SK-N-SH (cell line): Measurements from ENCODE around the gene SYNE2. TPM values are rescaled to one million over a fixed set of nuclear protein-coding genes. Genes with fewer than 3 reads are reported as not detected.

ENCODE experiments used
- CTCF ChIA-PET: fragments of 300-600, 350-600 bp; formaldehyde crosslinking; extraction: SDS; loops from one replicate; lab custom pipeline; 2021; lab: Yijun Ruan, JAX
- POLR2A ChIA-PET: fragments of 350-600 bp; sonication (Branson Sonifier 250); formaldehyde crosslinking; extraction: SDS; loops from one replicate; lab custom pipeline; 2020; ENCODE audit warnings: antibody characterized with exemption, inconsistent platforms; lab: Yijun Ruan, JAX
- DNase-seq: peaks from one replicate; pipeline ENCODE4 v3.0.0; 2012
- H2AFZ ChIP-seq: fragments of 200-600 bp; sonication (generic); 2 replicates; pipeline ENCODE4 v1.8.1; 2016; ENCODE audit warnings: antibody characterized with exemption, mild to moderate bottlenecking, low read depth
- H3F3A ChIP-seq: fragments of 200-600 bp; sonication (generic); replicated peaks from 2 replicates; pipeline ENCODE3; 2016; ENCODE audit warnings: antibody characterized with exemption, mild to moderate bottlenecking; ENCODE audit not compliant: insufficient read depth
- H3K27ac ChIP-seq, 2 experiments: fragments of 200-500 bp in 1 of 2; fragments of 200-600 bp in 1 of 2; sonication (Bioruptor generic) in 1 of 2; sonication (generic), shearing (Covaris generic) in 1 of 2; 2 replicates each; pipeline versions ENCODE4 v1.5.1 to v1.6.1; 2014 to 2016; ENCODE audit warnings: low read depth in 2 of 2, inconsistent platforms in 1 of 2, low read length in 1 of 2, mild to moderate bottlenecking in 1 of 2, mixed read lengths in 1 of 2
- H3K27me3 ChIP-seq: fragments of 200-600 bp; sonication (generic), shearing (Covaris generic); 2 replicates; pipeline ENCODE4 v1.6.1; 2016; ENCODE audit warnings: mixed run types; ENCODE audit not compliant: insufficient read depth
- H3K36me3 ChIP-seq, 2 experiments: fragments of 200-500 bp in 1 of 2; fragments of 200-600 bp in 1 of 2; sonication (Bioruptor generic) in 1 of 2; sonication (generic) in 1 of 2; replicated peaks in 1 of 2; 2 replicates each; pipeline versions ENCODE3 to v1.5.1; 2014 to 2016; ENCODE audit warnings: low read length in 1 of 2, mild to moderate bottlenecking in 1 of 2; ENCODE audit not compliant: insufficient read depth in 2 of 2, control insufficient read depth in 1 of 2
- H3K4me1 ChIP-seq, 2 experiments: fragments of 200-500 bp in 1 of 2; fragments of 200-600 bp in 1 of 2; sonication (Bioruptor generic) in 1 of 2; sonication (generic), shearing (Covaris generic) in 1 of 2; 2 replicates each; pipeline versions ENCODE4 v1.5.1 to v1.6.1; 2014 to 2016; ENCODE audit warnings: low read depth in 1 of 2, low read length in 1 of 2, mixed run types in 1 of 2; ENCODE audit not compliant: insufficient read depth in 2 of 2, control insufficient read depth in 1 of 2
- H3K4me2 ChIP-seq: fragments of 200-600 bp; sonication (generic), shearing (Covaris generic); 2 replicates; pipeline ENCODE4 v1.6.1; 2017; ENCODE audit warnings: mixed run types
- H3K4me3 ChIP-seq, 2 experiments: fragments of 200-500 bp in 1 of 2; fragments of 200-600 bp in 1 of 2; sonication (Bioruptor generic) in 1 of 2; sonication (generic), shearing (Covaris generic) in 1 of 2; 2 replicates each; pipeline versions ENCODE4 v1.5.1 to v1.8.1; 2014 to 2016; ENCODE audit warnings: low read depth in 2 of 2, inconsistent platforms in 1 of 2, low read length in 1 of 2, mild to moderate bottlenecking in 1 of 2, mixed read lengths in 1 of 2, moderate library complexity in 1 of 2
- H3K79me2 ChIP-seq: fragments of 200-600 bp; sonication (generic); 2 replicates; pipeline ENCODE4 v1.8.1; 2017; ENCODE audit warnings: mild to moderate bottlenecking; ENCODE audit not compliant: insufficient read depth
- H3K9ac ChIP-seq: fragments of 200-600 bp; sonication (generic); 2 replicates; pipeline ENCODE4 v1.6.1; 2017; ENCODE audit warnings: mixed run types
- H3K9me2 ChIP-seq: fragments of 200-600 bp; sonication (generic); 2 replicates; pipeline ENCODE4 v1.6.1; 2017; ENCODE audit warnings: mixed run types
- H3K9me3 ChIP-seq: fragments of 200-600 bp; sonication (generic); 2 replicates; pipeline ENCODE4 v1.6.1; 2017; ENCODE audit warnings: mixed run types, mild to moderate bottlenecking, moderate library complexity
- H4K20me1 ChIP-seq: fragments of 200-600 bp; sonication (generic); 2 replicates; pipeline ENCODE4 v1.6.1; 2017; ENCODE audit warnings: mild to moderate bottlenecking, mixed run types; ENCODE audit not compliant: insufficient read depth
- CHD2 ChIP-seq: fragments of 150-350 bp; IDR thresholded peaks from 2 replicates; pipeline ENCODE4 v1.6.1; 2018; ENCODE audit warnings: low read length; ENCODE audit not compliant: partially characterized antibody
- FOSL2 ChIP-seq: IDR thresholded peaks from 2 replicates; pipeline ENCODE4 v1.4.0; 2012; ENCODE audit warnings: low read depth, mild to moderate bottlenecking, moderate library complexity, borderline replicate concordance
- FOXJ3 ChIP-seq: sonication (generic); formaldehyde crosslinking; IDR thresholded peaks from 2 replicates; pipeline ENCODE4 v1.5.1; 2020; ENCODE audit warnings: mild to moderate bottlenecking, missing genetic modification reagents
- GATA2 ChIP-seq: sonication (generic); formaldehyde crosslinking; IDR thresholded peaks from 2 replicates; pipeline ENCODE4 v1.5.0; 2020; ENCODE audit warnings: mild to moderate bottlenecking, missing genetic modification reagents
- MXI1 ChIP-seq: IDR thresholded peaks from 2 replicates; pipeline ENCODE4 v1.6.1; 2012; ENCODE audit warnings: mild to moderate bottlenecking, low read depth, low read length, improper control_type of control experiment
- NFIC ChIP-seq: IDR thresholded peaks from 2 replicates; pipeline ENCODE4 v1.4.0; 2012; ENCODE audit warnings: borderline replicate concordance
- RCOR1 ChIP-seq: fragments of 150-350 bp; IDR thresholded peaks from 2 replicates; pipeline ENCODE4 v1.6.1; 2017; ENCODE audit warnings: antibody characterized with exemption, low read length
- TAF1 ChIP-seq: IDR thresholded peaks from 2 replicates; pipeline ENCODE4 v1.6.1; 2012; ENCODE audit warnings: low read depth, mild to moderate bottlenecking, low read length, moderate library complexity, borderline replicate concordance
- TEAD4 ChIP-seq: IDR thresholded peaks from 2 replicates; pipeline ENCODE4 v1.4.0; 2012; ENCODE audit warnings: mild to moderate bottlenecking, borderline replicate concordance; ENCODE audit not compliant: insufficient read depth
- WGBS: methylation state at CpG from one replicate; pipeline ENCODE4 v1.1.6; 2017; ENCODE audit warnings: low lambda C conversion rate; 5-methylcytosine and 5-hydroxymethylcytosine counted together
- polyA plus RNA-seq, 3 experiments: library from polyadenylated mRNA; depleted of rRNA; stranded (reverse); fragments of >200 nt; gene quantifications; 2 replicates each; pipeline ENCODE4 v1.2.3, GENCODE V29; 2012
- TF ChIP-seq, protein P1 (sequence below): IDR thresholded peaks from 2 replicates; pipeline ENCODE4; 2012
- TF ChIP-seq, protein P2 (sequence below): IDR thresholded peaks from 2 replicates; pipeline ENCODE4 v1.4.0; 2012; ENCODE audit warnings: low read depth, borderline replicate concordance
- TF ChIP-seq, protein P3 (sequence below): IDR thresholded peaks from 2 replicates; pipeline ENCODE4 v1.6.1; 2012; ENCODE audit warnings: mild to moderate bottlenecking, low read depth, low read length, moderate library complexity
- TF ChIP-seq, protein P4 (sequence below): fragments of 200-600 bp; sonication (generic); IDR thresholded peaks from 2 replicates; pipeline ENCODE4 v1.6.1; 2017; ENCODE audit warnings: antibody characterized with exemption, mild to moderate bottlenecking, moderate library complexity
- TF ChIP-seq, protein P5 (sequence below): IDR thresholded peaks from 2 replicates; pipeline ENCODE4 v1.4.0; 2012; ENCODE audit warnings: low read depth
- TF ChIP-seq, protein P6 (sequence below): fragments of 150-350 bp; IDR thresholded peaks from 2 replicates; pipeline ENCODE4 v1.6.1; 2017; ENCODE audit warnings: antibody characterized with exemption, low read length, low read depth, borderline replicate concordance

The SYNE2 gene
- polyA plus RNA-seq, 1 of the 3 experiments (the other 2 are of a cell fraction), result 7.1 TPM

DNA sequence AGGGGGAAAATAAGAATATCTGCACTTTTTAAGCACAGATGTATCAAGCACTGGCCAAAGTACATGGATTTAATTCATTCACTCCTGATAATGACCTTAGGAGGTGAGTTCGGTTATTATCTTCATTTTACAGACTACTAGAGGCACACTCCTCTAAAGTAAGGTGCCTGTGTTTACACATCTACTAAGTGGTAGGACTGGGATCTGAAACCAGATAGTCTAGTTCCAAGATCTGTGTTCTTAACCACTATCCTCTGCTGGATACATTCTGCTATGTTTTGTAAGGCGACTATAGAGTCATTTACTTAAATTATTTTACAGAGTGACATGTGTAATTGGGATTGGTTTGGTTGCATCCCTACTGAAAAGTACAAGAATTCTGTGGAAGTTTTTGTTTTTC lies 266.1 kb downstream of the SYNE2 start:
- H3K4me2 ChIP-seq, result no peak overlapping the region
- no peaks in the 10 kb centered on the region for H3K36me3 ChIP-seq
- H3K79me2 ChIP-seq, result no peaks in the 10 kb centered on the region
- no peak for DNase-seq
- no peaks in the 10 kb centered on the region for H3K4me1 ChIP-seq
- POLR2A ChIA-PET, result no interaction called here
- no peak overlapping the region for H3K27ac ChIP-seq
- CTCF ChIA-PET, result no interaction called here
- WGBS, result 96% methylated on average over 2 of the region's 2 CpGs
- H3F3A ChIP-seq, result no peaks in the 10 kb centered on the region
- H4K20me1 ChIP-seq, result no peaks in the 10 kb centered on the region
- no peaks in the 10 kb centered on the region for H3K9me2 ChIP-seq
- no peak overlapping the region for H3K4me3 ChIP-seq
- H2AFZ ChIP-seq, result no peak overlapping the region
- H3K27me3 ChIP-seq, result no peaks in the 10 kb centered on the region
- H3K9ac ChIP-seq, result no peak overlapping the region
- H3K9me3 ChIP-seq, result no peaks in the 10 kb centered on the region
- TF ChIP-seq, protein P1, sequence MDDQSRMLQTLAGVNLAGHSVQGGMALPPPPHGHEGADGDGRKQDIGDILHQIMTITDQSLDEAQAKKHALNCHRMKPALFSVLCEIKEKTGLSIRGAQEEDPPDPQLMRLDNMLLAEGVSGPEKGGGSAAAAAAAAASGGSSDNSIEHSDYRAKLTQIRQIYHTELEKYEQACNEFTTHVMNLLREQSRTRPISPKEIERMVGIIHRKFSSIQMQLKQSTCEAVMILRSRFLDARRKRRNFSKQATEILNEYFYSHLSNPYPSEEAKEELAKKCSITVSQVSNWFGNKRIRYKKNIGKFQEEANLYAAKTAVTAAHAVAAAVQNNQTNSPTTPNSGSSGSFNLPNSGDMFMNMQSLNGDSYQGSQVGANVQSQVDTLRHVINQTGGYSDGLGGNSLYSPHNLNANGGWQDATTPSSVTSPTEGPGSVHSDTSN, result no peak
- TF ChIP-seq, protein P2, sequence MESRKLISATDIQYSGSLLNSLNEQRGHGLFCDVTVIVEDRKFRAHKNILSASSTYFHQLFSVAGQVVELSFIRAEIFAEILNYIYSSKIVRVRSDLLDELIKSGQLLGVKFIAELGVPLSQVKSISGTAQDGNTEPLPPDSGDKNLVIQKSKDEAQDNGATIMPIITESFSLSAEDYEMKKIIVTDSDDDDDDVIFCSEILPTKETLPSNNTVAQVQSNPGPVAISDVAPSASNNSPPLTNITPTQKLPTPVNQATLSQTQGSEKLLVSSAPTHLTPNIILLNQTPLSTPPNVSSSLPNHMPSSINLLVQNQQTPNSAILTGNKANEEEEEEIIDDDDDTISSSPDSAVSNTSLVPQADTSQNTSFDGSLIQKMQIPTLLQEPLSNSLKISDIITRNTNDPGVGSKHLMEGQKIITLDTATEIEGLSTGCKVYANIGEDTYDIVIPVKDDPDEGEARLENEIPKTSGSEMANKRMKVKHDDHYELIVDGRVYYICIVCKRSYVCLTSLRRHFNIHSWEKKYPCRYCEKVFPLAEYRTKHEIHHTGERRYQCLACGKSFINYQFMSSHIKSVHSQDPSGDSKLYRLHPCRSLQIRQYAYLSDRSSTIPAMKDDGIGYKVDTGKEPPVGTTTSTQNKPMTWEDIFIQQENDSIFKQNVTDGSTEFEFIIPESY, result no peak
- TF ChIP-seq TAF1, result no peak

DNA sequence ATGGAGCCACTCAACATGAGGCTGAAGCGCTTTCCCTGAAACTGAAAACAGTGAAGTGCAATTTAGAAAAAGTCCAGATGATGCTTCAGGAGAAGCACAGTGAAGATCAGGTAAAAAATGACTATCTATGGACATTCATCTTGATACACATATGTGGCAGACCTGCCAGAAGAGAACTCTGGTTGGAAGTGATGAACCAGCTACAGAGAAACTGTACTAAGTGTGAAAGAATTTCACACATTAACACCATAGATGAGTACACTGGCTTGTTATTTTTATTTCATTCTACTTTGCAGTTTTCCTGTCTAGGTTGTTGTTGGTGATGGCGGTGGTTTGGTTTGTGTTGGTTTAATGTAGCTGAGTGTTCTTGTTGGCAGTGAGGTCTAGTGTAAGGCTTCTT lies 266.7 kb downstream of the SYNE2 start:
- 96% methylated on average over 2 of the region's 2 CpGs for WGBS
- no peaks in the 10 kb centered on the region for H3K9me2 ChIP-seq
- no peak overlapping the region for H3K4me3 ChIP-seq
- H4K20me1 ChIP-seq, result no peaks in the 10 kb centered on the region
- H3K27ac ChIP-seq, result no peak overlapping the region
- H3K79me2 ChIP-seq, result no peaks in the 10 kb centered on the region
- no peaks in the 10 kb centered on the region for H3K9me3 ChIP-seq
- CTCF ChIA-PET, result no interaction called here
- H3F3A ChIP-seq, result no peaks in the 10 kb centered on the region
- no peak overlapping the region for H3K9ac ChIP-seq
- H3K27me3 ChIP-seq, result no peaks in the 10 kb centered on the region
- POLR2A ChIA-PET, result no interaction called here
- no peak overlapping the region for H2AFZ ChIP-seq
- H3K4me1 ChIP-seq, result no peaks in the 10 kb centered on the region
- DNase-seq, result no peak
- no peak overlapping the region for H3K4me2 ChIP-seq
- no peaks in the 10 kb centered on the region for H3K36me3 ChIP-seq
- TF ChIP-seq TEAD4 (no peak), FOXJ3 (CRISPR knock-in tag) (no peak), FOSL2 (no peak), RCOR1 (no peak), MXI1 (no peak), CHD2 (no peak), GATA2 (CRISPR knock-in tag) (no peak), TAF1 (no peak), NFIC (no peak)
- TF ChIP-seq, protein P3, sequence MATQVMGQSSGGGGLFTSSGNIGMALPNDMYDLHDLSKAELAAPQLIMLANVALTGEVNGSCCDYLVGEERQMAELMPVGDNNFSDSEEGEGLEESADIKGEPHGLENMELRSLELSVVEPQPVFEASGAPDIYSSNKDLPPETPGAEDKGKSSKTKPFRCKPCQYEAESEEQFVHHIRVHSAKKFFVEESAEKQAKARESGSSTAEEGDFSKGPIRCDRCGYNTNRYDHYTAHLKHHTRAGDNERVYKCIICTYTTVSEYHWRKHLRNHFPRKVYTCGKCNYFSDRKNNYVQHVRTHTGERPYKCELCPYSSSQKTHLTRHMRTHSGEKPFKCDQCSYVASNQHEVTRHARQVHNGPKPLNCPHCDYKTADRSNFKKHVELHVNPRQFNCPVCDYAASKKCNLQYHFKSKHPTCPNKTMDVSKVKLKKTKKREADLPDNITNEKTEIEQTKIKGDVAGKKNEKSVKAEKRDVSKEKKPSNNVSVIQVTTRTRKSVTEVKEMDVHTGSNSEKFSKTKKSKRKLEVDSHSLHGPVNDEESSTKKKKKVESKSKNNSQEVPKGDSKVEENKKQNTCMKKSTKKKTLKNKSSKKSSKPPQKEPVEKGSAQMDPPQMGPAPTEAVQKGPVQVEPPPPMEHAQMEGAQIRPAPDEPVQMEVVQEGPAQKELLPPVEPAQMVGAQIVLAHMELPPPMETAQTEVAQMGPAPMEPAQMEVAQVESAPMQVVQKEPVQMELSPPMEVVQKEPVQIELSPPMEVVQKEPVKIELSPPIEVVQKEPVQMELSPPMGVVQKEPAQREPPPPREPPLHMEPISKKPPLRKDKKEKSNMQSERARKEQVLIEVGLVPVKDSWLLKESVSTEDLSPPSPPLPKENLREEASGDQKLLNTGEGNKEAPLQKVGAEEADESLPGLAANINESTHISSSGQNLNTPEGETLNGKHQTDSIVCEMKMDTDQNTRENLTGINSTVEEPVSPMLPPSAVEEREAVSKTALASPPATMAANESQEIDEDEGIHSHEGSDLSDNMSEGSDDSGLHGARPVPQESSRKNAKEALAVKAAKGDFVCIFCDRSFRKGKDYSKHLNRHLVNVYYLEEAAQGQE, result no peak
- TF ChIP-seq, protein P4, sequence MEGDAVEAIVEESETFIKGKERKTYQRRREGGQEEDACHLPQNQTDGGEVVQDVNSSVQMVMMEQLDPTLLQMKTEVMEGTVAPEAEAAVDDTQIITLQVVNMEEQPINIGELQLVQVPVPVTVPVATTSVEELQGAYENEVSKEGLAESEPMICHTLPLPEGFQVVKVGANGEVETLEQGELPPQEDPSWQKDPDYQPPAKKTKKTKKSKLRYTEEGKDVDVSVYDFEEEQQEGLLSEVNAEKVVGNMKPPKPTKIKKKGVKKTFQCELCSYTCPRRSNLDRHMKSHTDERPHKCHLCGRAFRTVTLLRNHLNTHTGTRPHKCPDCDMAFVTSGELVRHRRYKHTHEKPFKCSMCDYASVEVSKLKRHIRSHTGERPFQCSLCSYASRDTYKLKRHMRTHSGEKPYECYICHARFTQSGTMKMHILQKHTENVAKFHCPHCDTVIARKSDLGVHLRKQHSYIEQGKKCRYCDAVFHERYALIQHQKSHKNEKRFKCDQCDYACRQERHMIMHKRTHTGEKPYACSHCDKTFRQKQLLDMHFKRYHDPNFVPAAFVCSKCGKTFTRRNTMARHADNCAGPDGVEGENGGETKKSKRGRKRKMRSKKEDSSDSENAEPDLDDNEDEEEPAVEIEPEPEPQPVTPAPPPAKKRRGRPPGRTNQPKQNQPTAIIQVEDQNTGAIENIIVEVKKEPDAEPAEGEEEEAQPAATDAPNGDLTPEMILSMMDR, result no peak
- TF ChIP-seq, protein P5, sequence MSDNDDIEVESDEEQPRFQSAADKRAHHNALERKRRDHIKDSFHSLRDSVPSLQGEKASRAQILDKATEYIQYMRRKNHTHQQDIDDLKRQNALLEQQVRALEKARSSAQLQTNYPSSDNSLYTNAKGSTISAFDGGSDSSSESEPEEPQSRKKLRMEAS, result no peak
- TF ChIP-seq, protein P6, sequence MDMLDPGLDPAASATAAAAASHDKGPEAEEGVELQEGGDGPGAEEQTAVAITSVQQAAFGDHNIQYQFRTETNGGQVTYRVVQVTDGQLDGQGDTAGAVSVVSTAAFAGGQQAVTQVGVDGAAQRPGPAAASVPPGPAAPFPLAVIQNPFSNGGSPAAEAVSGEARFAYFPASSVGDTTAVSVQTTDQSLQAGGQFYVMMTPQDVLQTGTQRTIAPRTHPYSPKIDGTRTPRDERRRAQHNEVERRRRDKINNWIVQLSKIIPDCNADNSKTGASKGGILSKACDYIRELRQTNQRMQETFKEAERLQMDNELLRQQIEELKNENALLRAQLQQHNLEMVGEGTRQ, result no peak
- TF ChIP-seq, protein P1, result no peak
